Measurements from ENCODE around the gene ABCE1.

Gene ABCE1

GRCh38 chr4:145076469-145076855 is 21.6 kb upstream of the ABCE1 start:
- ATAC-seq (replicated peaks; ENCODE audit: extremely low read depth, poor library complexity, severe bottlenecking) (no peak), DNase-seq (ENCODE audit: low spot score in 2 of 2) (no peak)
- Mint-ChIP-seq H3K36me3 (ENCODE audit: insufficient read depth) (peaks cover 21% of the 10 kb centered on the region), H3K4me3 (no peak overlapping the region), H3K9me3 (no peaks in the 10 kb centered on the region), H3K27ac (ENCODE audit: low read depth) (no peak overlapping the region), H3K27me3 (no peaks in the 10 kb centered on the region), H3K4me1 (peaks cover 33% of the 10 kb centered on the region)

- ATAC-seq (replicated peaks; ENCODE audit: extremely low read depth, poor library complexity, severe bottlenecking): no peak
These were observed 16.4 kb upstream of the ABCE1 start for GRCh38 chr4:145081756-145082155.

GRCh38 chr4:145083891-145084605 is 14.1 kb upstream of the ABCE1 start:
- H3K27ac Mint-ChIP-seq (ENCODE audit: low read depth): no peak overlapping the region
- H3K36me3 Mint-ChIP-seq (ENCODE audit: insufficient read depth): peaks cover 15% of the 10 kb centered on the region

More at GRCh38 chr4:145081756-145082155, 16.4 kb upstream of the ABCE1 start:
- Mint-ChIP-seq H3K4me3 (no peak overlapping the region), H3K9me3 (no peaks in the 10 kb centered on the region), H3K4me1 (peaks cover 30% of the 10 kb centered on the region), H3K27me3 (no peaks in the 10 kb centered on the region), H3K27ac (ENCODE audit: low read depth) (no peak overlapping the region), H3K36me3 (ENCODE audit: insufficient read depth) (peaks cover 18% of the 10 kb centered on the region)
- DNase-seq (ENCODE audit: low spot score in 2 of 2): no peak

GRCh38 chr4:145090380-145090779 is 7.7 kb upstream of the ABCE1 start:
- Mint-ChIP-seq H3K36me3 (ENCODE audit: insufficient read depth) (peaks cover 18% of the 10 kb centered on the region), H3K9me3 (no peaks in the 10 kb centered on the region), H3K4me3 (no peak overlapping the region), H3K27me3 (no peaks in the 10 kb centered on the region), H3K4me1 (peaks cover 35% of the 10 kb centered on the region), H3K27ac (ENCODE audit: low read depth) (no peak overlapping the region)
- DNase-seq (ENCODE audit: low spot score in 2 of 2): no peak
- ATAC-seq (replicated peaks; ENCODE audit: extremely low read depth, poor library complexity, severe bottlenecking): no peak

More at GRCh38 chr4:145083891-145084605, 14.1 kb upstream of the ABCE1 start:
- ATAC-seq (replicated peaks; ENCODE audit: extremely low read depth, poor library complexity, severe bottlenecking): no peak
- Mint-ChIP-seq H3K4me1 (peaks cover 22% of the 10 kb centered on the region), H3K9me3 (no peaks in the 10 kb centered on the region), H3K27me3 (no peaks in the 10 kb centered on the region), H3K4me3 (no peak overlapping the region)
- no peak for DNase-seq (ENCODE audit: low spot score in 2 of 2)

- H3K27me3 Mint-ChIP-seq: no peaks in the 10 kb centered on the region
- ATAC-seq (replicated peaks; ENCODE audit: extremely low read depth, poor library complexity, severe bottlenecking) (no peak), DNase-seq (ENCODE audit: low spot score in 2 of 2) (no peak)
- no peaks in the 10 kb centered on the region for H3K9me3 Mint-ChIP-seq
- no peak overlapping the region for H3K27ac Mint-ChIP-seq (ENCODE audit: low read depth)
- H3K36me3 Mint-ChIP-seq (ENCODE audit: insufficient read depth): peaks cover 23% of the 10 kb centered on the region
- H3K4me3 Mint-ChIP-seq: no peak overlapping the region
- H3K4me1 Mint-ChIP-seq: peaks cover 32% of the 10 kb centered on the region
These were observed 4.5 kb upstream of the ABCE1 start for GRCh38 chr4:145093638-145094037.

- no peaks in the 10 kb centered on the region for H3K27me3 Mint-ChIP-seq
- no peak for DNase-seq (ENCODE audit: low spot score in 2 of 2)
- peak; percentile 3 for ATAC-seq (replicated peaks; ENCODE audit: extremely low read depth, poor library complexity, severe bottlenecking)
- peak overlapping the region; percentile 88 for H3K4me3 Mint-ChIP-seq
- H3K4me1 Mint-ChIP-seq: peaks cover 31% of the 10 kb centered on the region
- peaks cover 22% of the 10 kb centered on the region for H3K36me3 Mint-ChIP-seq (ENCODE audit: insufficient read depth)
- H3K27ac Mint-ChIP-seq (ENCODE audit: low read depth): peak overlapping the region; percentile 93
- H3K9me3 Mint-ChIP-seq: no peaks in the 10 kb centered on the region
These were observed 735 bp upstream of the ABCE1 start for GRCh38 chr4:145097331-145097820.

GRCh38 chr4:145098675-145099037 is 545 bp downstream of the ABCE1 start:
- Mint-ChIP-seq H3K27ac (ENCODE audit: low read depth) (peak overlapping the region; percentile 93), H3K9me3 (no peaks in the 10 kb centered on the region), H3K27me3 (no peaks in the 10 kb centered on the region), H3K4me1 (peaks cover 31% of the 10 kb centered on the region), H3K36me3 (ENCODE audit: insufficient read depth) (peaks cover 19% of the 10 kb centered on the region), H3K4me3 (peak overlapping the region; percentile 88)
- peak; percentile 30 for ATAC-seq (replicated peaks; ENCODE audit: extremely low read depth, poor library complexity, severe bottlenecking)
- DNase-seq (ENCODE audit: low spot score in 2 of 2): no peak

GRCh38 chr4:145099653-145100052 is 1.5 kb downstream of the ABCE1 start:
- peaks cover 26% of the 10 kb centered on the region for H3K4me1 Mint-ChIP-seq
- DNase-seq (ENCODE audit: low spot score in 2 of 2): no peak
- no peaks in the 10 kb centered on the region for H3K9me3 Mint-ChIP-seq
- H3K27me3 Mint-ChIP-seq: no peaks in the 10 kb centered on the region
- ATAC-seq (replicated peaks; ENCODE audit: extremely low read depth, poor library complexity, severe bottlenecking): no peak
- peak overlapping the region; percentile 93 for H3K27ac Mint-ChIP-seq (ENCODE audit: low read depth)
- peak overlapping the region; percentile 88 for H3K4me3 Mint-ChIP-seq
- peaks cover 15% of the 10 kb centered on the region for H3K36me3 Mint-ChIP-seq (ENCODE audit: insufficient read depth)

GRCh38 chr4:145101091-145101490 is 3.0 kb downstream of the ABCE1 start:
- Mint-ChIP-seq H3K27me3 (no peaks in the 10 kb centered on the region), H3K9me3 (no peaks in the 10 kb centered on the region), H3K36me3 (ENCODE audit: insufficient read depth) (peaks cover 18% of the 10 kb centered on the region), H3K4me3 (no peak overlapping the region), H3K4me1 (peaks cover 18% of the 10 kb centered on the region), H3K27ac (ENCODE audit: low read depth) (no peak overlapping the region)
- no peak for DNase-seq (ENCODE audit: low spot score in 2 of 2)
- ATAC-seq (replicated peaks; ENCODE audit: extremely low read depth, poor library complexity, severe bottlenecking): no peak

- Mint-ChIP-seq H3K27ac (ENCODE audit: low read depth) (no peak overlapping the region), H3K4me1 (peaks cover 14% of the 10 kb centered on the region), H3K27me3 (no peaks in the 10 kb centered on the region), H3K9me3 (no peaks in the 10 kb centered on the region), H3K4me3 (no peak overlapping the region), H3K36me3 (ENCODE audit: insufficient read depth) (peaks cover 22% of the 10 kb centered on the region)
- DNase-seq (ENCODE audit: low spot score in 2 of 2) (no peak), ATAC-seq (replicated peaks; ENCODE audit: extremely low read depth, poor library complexity, severe bottlenecking) (no peak)
These were observed 4.5 kb downstream of the ABCE1 start for GRCh38 chr4:145102619-145103018.

- peaks cover 22% of the 10 kb centered on the region for H3K36me3 Mint-ChIP-seq (ENCODE audit: insufficient read depth)
- H3K4me1 Mint-ChIP-seq: peaks cover 14% of the 10 kb centered on the region
- H3K4me3 Mint-ChIP-seq: no peak overlapping the region
- ATAC-seq (replicated peaks; ENCODE audit: extremely low read depth, poor library complexity, severe bottlenecking) (no peak), DNase-seq (ENCODE audit: low spot score in 2 of 2) (no peak)
- no peak overlapping the region for H3K27ac Mint-ChIP-seq (ENCODE audit: low read depth)
- no peaks in the 10 kb centered on the region for H3K27me3 Mint-ChIP-seq
- H3K9me3 Mint-ChIP-seq: no peaks in the 10 kb centered on the region
These were observed 5.4 kb downstream of the ABCE1 start for GRCh38 chr4:145103496-145103895.

GRCh38 chr4:145107126-145107525 is 9.0 kb downstream of the ABCE1 start:
- H3K4me1 Mint-ChIP-seq: no peaks in the 10 kb centered on the region
- no peak overlapping the region for H3K27ac Mint-ChIP-seq (ENCODE audit: low read depth)
- no peak for ATAC-seq (replicated peaks; ENCODE audit: extremely low read depth, poor library complexity, severe bottlenecking)

GRCh38 chr4:145108128-145108527 is 10.0 kb downstream of the ABCE1 start:
- Mint-ChIP-seq H3K4me1 (no peaks in the 10 kb centered on the region), H3K27me3 (no peaks in the 10 kb centered on the region), H3K27ac (ENCODE audit: low read depth) (no peak overlapping the region), H3K9me3 (no peaks in the 10 kb centered on the region), H3K36me3 (ENCODE audit: insufficient read depth) (peaks cover 56% of the 10 kb centered on the region), H3K4me3 (no peak overlapping the region)
- DNase-seq (ENCODE audit: low spot score in 2 of 2) (no peak), ATAC-seq (replicated peaks; ENCODE audit: extremely low read depth, poor library complexity, severe bottlenecking) (no peak)

More at GRCh38 chr4:145107126-145107525, 9.0 kb downstream of the ABCE1 start:
- peaks cover 46% of the 10 kb centered on the region for H3K36me3 Mint-ChIP-seq (ENCODE audit: insufficient read depth)
- no peaks in the 10 kb centered on the region for H3K27me3 Mint-ChIP-seq
- no peaks in the 10 kb centered on the region for H3K9me3 Mint-ChIP-seq
- no peak for DNase-seq (ENCODE audit: low spot score in 2 of 2)
- H3K4me3 Mint-ChIP-seq: no peak overlapping the region
